ENCODE measurements around the gene KCNV2.
"Not testable (repeated sequence)": the region's sequence is repeated elsewhere in the genome, so short reads cannot be mapped to it uniquely, and the experiment has no call there.

The KCNV2 gene

DNA sequence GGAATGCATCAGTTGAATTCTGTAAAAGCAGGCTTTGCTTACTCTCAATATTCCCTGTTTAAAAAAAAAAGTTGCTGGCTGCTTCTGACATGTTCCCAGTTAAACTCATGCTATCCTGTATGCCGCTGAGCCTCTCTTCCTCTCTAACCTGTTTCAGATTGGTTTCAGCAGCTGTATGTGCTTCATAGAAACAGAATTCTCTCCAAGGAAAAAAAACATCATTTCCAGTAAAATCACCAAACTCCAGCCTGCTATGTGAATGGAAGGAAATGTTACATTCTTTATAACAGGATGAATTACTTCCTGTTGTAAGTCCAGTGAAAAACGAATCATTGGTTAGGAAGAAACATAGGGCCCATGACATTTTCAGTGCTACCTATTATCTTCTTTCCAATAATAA is 25.7 kb upstream of the KCNV2 start:
- Mint-ChIP-seq H3K4me3 (no peak overlapping the region), H3K36me3 (ENCODE audit: low read depth) (peaks cover 4% of the 10 kb centered on the region), H3K27me3 (ENCODE audit: low read depth, poor library complexity) (peaks cover 7% of the 10 kb centered on the region), H3K4me1 (peaks cover 5% of the 10 kb centered on the region), H3K9me3 (no peaks in the 10 kb centered on the region), H3K27ac (no peak overlapping the region)
- no peak for DNase-seq
- TF ChIP-seq, protein P1, sequence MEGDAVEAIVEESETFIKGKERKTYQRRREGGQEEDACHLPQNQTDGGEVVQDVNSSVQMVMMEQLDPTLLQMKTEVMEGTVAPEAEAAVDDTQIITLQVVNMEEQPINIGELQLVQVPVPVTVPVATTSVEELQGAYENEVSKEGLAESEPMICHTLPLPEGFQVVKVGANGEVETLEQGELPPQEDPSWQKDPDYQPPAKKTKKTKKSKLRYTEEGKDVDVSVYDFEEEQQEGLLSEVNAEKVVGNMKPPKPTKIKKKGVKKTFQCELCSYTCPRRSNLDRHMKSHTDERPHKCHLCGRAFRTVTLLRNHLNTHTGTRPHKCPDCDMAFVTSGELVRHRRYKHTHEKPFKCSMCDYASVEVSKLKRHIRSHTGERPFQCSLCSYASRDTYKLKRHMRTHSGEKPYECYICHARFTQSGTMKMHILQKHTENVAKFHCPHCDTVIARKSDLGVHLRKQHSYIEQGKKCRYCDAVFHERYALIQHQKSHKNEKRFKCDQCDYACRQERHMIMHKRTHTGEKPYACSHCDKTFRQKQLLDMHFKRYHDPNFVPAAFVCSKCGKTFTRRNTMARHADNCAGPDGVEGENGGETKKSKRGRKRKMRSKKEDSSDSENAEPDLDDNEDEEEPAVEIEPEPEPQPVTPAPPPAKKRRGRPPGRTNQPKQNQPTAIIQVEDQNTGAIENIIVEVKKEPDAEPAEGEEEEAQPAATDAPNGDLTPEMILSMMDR (IDR thresholded peaks at IDR 0.05), result no peak

DNA sequence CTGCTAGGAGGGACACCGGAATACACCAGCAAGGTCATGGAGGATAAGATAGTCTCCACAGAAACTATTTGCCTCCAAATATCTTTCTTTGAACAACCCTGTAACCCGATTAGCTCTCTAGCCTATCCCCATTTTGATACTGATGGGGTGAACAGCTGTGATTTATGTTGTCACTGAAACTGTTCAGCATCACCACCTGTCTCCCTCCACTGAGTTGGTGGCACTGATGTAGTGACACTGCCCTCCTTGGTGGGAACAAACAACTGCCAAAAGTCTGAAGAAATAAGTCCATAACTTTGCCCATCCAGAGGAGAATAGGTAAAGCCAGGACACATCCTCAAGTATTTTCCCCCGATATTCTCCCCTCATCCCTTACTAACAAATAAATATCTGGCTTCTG is 24.3 kb upstream of the KCNV2 start:
- H3K36me3 Mint-ChIP-seq (ENCODE audit: low read depth), result peaks cover 4% of the 10 kb centered on the region
- no peak overlapping the region for H3K27ac Mint-ChIP-seq
- TF ChIP-seq, protein P1 (IDR thresholded peaks at IDR 0.05), result no peak
- no peak overlapping the region for H3K4me3 Mint-ChIP-seq
- H3K4me1 Mint-ChIP-seq, result no peaks in the 10 kb centered on the region
- DNase-seq, result no peak
- no peaks in the 10 kb centered on the region for H3K9me3 Mint-ChIP-seq
- peaks cover 4% of the 10 kb centered on the region for H3K27me3 Mint-ChIP-seq (ENCODE audit: low read depth, poor library complexity)

DNA sequence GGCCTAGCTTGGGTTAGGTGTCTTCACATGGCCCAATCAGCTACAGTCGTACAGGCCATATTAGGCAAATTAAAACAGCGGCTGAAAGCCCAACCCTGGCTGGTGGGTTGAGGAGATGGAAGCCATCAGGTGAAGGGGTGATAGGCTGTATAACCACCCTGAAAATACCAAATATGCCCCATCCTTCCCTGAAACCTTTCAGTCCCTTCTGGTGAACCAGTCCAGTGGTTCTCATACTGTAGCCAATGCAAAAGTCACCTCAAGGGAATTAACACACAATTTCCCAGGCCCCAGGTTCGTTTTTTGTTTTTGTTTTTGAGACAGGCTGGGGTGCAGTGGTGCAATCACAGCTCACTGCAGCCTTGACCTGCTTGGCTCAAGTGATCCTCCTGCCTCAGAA is 19.8 kb upstream of the KCNV2 start:
- TF ChIP-seq, protein P1 (IDR thresholded peaks at IDR 0.05), result no peak
- no peak overlapping the region for H3K4me3 Mint-ChIP-seq
- no peak for DNase-seq
- H3K4me1 Mint-ChIP-seq, result peaks cover 13% of the 10 kb centered on the region
- no peaks in the 10 kb centered on the region for H3K27me3 Mint-ChIP-seq (ENCODE audit: low read depth, poor library complexity)
- no peak overlapping the region for H3K27ac Mint-ChIP-seq
- no peaks in the 10 kb centered on the region for H3K9me3 Mint-ChIP-seq
- H3K36me3 Mint-ChIP-seq (ENCODE audit: low read depth), result peaks cover 4% of the 10 kb centered on the region

DNA sequence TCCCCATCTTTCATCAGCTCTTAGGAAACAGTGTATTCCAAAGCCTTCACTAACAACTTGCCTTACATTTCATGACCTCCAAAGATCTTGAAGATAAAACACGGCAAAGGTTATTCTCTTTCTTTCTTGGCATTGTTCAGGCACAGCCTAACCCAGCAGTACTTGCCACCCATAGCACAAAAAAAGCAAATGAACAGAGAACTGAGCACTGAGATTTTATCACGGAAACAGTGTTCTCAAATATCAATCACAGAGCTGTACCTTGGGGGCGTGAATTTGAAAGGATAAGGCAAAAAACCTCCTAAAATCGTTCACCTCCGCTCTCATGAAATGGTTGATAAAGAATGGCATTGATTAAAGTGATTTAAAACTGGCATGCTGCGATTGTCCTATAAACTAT is 16.9 kb upstream of the KCNV2 start:
- no peaks in the 10 kb centered on the region for H3K9me3 Mint-ChIP-seq
- no peaks in the 10 kb centered on the region for H3K27me3 Mint-ChIP-seq (ENCODE audit: low read depth, poor library complexity)
- no peak overlapping the region for H3K27ac Mint-ChIP-seq
- no peak for DNase-seq
- no peak overlapping the region for H3K4me3 Mint-ChIP-seq
- H3K4me1 Mint-ChIP-seq, result peaks cover 13% of the 10 kb centered on the region
- H3K36me3 Mint-ChIP-seq (ENCODE audit: low read depth), result no peaks in the 10 kb centered on the region
- TF ChIP-seq, protein P1 (IDR thresholded peaks at IDR 0.05), result no peak

DNA sequence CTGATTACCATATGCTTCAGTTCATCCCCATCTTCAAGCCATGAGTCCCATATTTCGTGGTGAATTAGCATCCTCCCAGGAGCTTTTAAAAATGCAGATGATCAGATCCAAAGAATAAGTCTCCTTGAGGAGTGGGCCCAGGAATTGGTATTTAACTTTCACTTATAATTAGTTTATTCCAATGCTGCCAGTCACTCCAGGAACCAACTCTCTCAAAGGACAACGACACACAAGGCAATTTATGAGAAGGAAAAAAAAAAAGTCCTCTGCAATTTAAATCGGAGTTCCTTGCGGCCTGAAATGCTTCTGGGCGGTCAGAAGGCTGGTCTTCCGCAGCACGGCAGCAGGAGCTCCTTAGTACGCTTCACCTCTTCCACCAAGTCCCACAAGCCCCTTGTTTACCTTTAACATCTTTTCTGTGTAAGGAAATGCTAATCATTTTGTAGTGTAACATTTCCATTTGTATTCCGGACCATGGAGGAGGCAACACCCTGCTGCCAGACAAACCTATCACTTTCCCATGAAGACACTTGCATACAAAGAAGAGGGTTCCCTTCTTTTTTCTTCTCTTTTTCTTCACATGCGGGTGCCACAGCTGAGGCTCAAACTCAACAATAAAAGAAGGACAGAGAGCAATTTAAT is 16.3 kb upstream of the KCNV2 start:
- no peak for DNase-seq
- TF ChIP-seq, protein P1 (IDR thresholded peaks at IDR 0.05), result no peak
- no peaks in the 10 kb centered on the region for H3K36me3 Mint-ChIP-seq (ENCODE audit: low read depth)
- no peak overlapping the region for H3K27ac Mint-ChIP-seq
- peaks cover 13% of the 10 kb centered on the region for H3K4me1 Mint-ChIP-seq
- no peaks in the 10 kb centered on the region for H3K27me3 Mint-ChIP-seq (ENCODE audit: low read depth, poor library complexity)
- H3K9me3 Mint-ChIP-seq, result no peaks in the 10 kb centered on the region
- no peak overlapping the region for H3K4me3 Mint-ChIP-seq

DNA sequence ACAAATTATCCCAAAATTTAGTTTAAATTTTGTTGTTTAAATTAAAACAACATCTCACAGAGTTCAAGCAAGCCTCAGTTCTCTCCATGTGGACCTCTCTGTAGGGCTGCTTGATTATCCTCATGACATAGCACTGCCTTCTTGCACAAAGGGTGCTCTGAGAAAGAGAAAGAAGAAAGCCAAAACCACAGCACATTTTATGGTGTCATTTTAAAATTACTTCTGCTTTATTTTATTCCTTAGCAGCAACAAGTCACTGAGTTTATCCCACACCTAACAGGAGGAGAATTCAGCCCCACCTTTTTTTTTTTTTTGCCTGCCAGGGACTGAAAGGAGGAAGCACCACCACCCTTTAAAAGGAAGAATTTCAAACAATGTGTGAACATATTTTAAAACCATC is 12.8 kb upstream of the KCNV2 start:
- H3K27ac Mint-ChIP-seq, result no peak overlapping the region
- no peak overlapping the region for H3K4me3 Mint-ChIP-seq
- TF ChIP-seq, protein P1 (IDR thresholded peaks at IDR 0.05), result no peak

DNA sequence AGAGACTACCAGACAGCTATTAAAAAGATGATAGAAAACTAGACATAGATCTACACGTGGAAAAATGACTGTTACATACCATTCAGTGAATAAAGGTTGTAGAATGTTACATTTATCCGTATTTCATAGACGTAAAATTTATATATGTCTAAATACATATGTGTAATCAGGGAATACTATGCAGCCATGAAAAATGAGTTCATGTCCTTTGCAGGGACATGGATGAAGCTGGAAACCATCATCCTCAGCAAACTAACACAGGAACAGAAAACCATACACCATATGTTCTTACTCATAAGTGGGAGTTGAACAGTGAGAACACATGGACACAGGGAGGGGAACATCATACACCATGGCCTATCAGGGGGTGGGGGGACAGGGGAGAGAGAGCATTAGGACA is 10.1 kb upstream of the KCNV2 start:
- H3K4me1 Mint-ChIP-seq, result peaks cover 11% of the 10 kb centered on the region
- not testable (repeated sequence) for DNase-seq; H3K27me3 Mint-ChIP-seq (ENCODE audit: low read depth, poor library complexity); H3K4me3 Mint-ChIP-seq; H3K9me3 Mint-ChIP-seq; H3K27ac Mint-ChIP-seq; H3K36me3 Mint-ChIP-seq (ENCODE audit: low read depth)

More for the DNA sequence above, 12.8 kb upstream of the KCNV2 start:
- Mint-ChIP-seq H3K4me1 (peaks cover 13% of the 10 kb centered on the region), H3K36me3 (ENCODE audit: low read depth) (no peaks in the 10 kb centered on the region), H3K9me3 (no peaks in the 10 kb centered on the region), H3K27me3 (ENCODE audit: low read depth, poor library complexity) (no peaks in the 10 kb centered on the region)
- DNase-seq, result no peak
